GM18502 (cell line): ENCODE measurements around the gene NKX2-4.
"Not testable (repeated sequence)": the region's sequence is repeated elsewhere in the genome, so short reads cannot be mapped to it uniquely, and the experiment has no call there.

ENCODE experiments used
- ATAC-seq: cut with Tn5 transposase; IDR thresholded peaks from one replicate; pipeline ENCODE4 v1.9.1; 2021; ENCODE audit warnings: mild to moderate bottlenecking; ENCODE audit not compliant: unreplicated experiment, poor library complexity

Gene NKX2-4

DNA sequence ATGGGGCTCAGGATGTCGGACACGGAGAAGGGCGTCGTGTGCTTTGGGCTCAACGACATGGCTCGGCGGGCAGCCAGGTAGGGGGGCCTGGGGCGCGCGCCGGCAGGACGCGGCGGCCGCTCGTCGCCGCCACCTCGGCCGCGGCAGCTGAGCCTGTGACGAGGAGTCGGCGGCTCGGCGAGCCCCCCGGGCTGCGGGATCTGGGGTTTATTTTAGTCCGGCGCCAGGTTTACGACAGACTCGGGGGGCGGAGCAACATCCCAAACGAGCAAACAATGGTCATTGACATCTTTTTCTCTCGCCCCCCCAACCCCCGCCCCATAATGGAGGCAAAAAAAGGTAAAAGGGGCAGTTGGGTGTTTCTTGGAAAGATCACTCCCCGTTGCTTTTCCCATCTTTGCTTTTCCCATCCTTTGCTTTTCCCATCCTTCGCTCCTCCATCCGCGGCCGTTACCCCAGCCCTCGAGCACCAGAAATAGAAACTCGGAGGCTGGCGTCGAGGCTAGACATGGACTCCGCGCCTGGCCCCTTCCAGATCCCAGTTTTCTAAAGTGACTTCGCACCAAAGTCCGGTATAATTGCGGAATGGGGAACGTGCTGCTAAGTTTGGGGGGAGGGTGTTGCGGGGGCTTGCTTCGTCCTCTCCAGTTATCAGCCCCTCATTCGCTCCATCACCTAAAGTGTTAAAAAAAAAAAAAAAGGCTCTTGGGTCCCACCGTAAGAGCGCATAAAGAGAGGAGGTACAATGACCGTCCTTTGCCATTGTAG, at the start of gene NKX2-4:
Gene NKX2-4, minus strand, starts transcription at position 186 of the 768 bp plus-strand sequence. Its CDS starts 127 bp downstream, at position 59.
- no peak for ATAC-seq

DNA sequence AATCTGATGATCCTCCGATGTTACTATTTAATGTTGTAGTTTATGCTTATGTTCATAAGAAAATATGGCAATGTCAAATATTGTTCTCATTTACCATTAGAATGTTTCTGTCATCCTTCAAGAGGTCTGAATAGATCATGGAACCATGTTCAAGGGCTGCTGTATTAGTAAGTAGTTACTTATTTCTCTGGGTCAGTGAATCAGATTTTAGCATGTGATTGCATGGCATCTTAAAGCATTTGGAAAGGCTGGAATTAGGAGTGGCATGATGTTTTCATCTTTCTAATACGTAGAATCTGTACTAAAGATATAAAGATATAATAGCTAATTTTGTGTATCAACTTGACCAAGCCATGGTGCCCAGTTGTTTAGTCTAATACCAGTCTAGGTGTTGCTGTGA, 40.5 kb upstream of the NKX2-4 start:
- no peak for ATAC-seq

DNA sequence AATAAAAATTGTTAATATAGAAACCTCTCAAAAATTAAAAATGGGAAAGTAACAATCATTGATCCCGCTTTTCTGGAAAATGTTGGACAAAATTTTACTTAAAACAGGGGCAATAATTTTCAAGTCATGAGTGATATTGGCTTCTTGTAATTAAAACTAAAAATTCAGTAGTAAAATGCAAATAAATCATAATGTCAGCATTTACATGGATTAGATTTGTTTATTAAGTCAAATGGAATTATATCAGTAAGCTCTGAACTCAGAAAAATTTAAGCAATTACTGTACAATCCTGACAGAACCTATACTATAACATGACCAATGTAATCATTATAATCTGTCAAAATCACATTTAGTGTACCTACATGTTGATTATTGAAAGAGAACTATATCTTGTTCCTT, 39.9 kb upstream of the NKX2-4 start:
- no peak for ATAC-seq

DNA sequence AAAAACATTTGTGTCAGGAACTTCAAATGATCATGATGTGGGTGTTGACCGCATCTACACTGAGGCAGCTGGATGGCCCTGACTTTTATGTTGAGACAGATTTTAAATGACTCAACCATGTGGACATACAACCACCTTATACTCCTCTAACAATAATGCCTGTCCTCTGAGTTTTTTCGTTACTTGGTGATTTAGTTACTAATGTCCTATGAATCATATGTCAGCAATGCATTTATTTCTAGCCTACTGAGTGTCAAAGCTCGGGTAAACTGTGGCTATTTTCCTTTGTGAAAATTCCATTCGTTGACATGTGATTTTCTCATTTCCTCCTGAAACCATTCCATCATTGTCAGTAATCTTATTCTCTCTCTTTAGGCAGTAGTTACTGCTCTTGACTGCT, 38.9 kb upstream of the NKX2-4 start:
- ATAC-seq, result no peak

DNA sequence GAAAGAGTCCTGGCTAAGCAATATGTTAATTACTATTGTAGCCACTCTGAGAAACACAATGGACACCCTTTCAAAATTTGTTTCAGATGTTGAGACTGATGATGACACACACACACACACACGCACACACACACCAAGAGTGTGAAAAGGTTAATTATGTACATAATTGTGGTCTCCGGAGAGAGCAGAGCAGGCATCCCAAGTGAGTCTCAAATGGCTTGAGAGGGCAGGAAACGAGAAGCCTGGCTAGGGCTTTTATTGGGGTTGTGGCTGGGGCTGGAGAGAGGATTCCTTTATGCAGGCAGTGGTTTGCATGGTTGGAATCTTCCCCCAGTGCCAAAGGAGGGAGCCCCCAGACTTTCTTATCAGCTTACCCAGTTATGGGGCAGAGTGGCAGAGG, 38.2 kb upstream of the NKX2-4 start:
- no peak for ATAC-seq

DNA sequence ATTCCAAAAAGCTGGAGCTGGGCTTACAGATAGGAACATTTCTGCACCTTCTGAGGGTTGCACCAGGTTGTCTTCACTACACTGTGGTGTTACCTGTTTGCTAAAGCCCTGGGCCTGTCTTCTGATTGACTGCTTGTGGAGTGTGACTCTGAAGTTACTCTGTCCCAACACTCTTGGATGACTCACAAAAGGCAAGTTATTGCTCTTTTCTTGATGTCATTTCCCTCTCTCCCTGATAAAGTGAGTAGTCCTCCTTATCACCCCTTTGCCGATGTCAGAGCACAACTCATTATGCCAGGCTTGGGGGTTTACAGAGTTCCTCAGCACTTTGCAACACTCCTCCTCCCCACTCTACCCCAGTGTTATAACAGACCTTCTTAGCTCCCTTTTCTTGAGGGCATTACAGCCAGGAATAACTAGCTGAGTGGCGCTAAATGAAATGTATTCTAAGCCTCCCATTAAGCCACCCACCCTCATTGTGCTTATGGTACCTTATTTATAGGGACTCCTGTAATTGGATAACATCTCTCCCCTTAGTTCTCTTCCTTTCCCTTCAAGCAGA, 36.1 kb upstream of the NKX2-4 start:
- no peak for ATAC-seq

DNA sequence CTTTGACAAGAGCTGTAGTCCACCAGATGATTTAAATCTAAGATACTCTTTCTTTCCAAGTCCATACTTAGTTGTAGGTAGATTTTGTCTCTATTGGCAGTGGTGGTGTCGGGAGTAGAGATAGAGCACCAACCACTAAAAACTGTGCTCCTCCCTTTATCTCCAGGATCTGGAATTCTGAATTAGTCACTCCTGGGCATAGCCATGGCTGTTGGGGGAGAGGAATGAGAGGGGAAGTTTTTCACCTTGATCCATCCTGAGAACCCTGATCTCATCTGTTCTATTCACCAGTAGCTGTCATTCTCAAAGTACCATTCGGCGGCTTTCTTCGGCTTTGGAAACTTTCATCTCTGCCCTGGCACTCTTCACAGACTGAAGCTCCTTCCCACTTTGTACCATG, 35.6 kb upstream of the NKX2-4 start:
- ATAC-seq, result no peak

DNA sequence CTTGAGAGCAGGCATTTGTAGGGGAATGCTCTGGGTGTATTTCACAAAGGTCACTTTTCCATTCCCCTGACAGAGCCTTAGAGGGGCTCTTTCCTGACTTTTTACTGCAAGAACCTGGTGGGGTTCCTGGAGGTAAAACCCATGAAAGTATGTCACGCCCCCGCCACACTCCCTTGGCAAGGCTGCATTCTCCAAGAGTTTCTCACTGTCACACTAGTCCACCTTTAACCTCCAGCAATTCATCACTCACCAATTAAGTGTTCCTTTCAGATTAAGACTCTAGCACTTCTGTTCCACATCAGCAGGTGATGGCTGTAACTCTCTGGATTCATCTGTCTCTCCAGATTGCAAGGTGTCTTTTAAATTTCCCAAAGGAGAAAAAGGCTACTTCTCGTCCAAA, 32.7 kb upstream of the NKX2-4 start:
- ATAC-seq, result no peak

DNA sequence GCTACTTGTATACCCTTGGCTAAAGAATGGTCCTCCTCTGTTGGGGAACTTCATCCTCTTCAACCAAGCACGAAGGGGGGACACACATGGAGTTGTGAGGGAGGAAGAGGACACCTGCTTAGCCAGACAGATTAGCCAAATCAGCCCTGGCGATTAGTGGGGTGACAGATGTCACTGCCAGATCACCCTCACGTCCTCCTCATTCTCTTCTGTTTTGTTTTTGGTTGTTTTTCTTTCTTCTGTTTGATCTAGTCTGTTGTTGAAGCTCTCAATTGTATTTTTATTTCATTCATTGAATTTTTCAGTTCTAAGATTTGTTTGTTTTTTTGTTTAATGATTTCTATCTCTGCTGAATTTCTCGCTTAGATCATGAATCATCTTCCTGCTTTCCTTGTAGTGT, 27.5 kb upstream of the NKX2-4 start:
- no peak for ATAC-seq

DNA sequence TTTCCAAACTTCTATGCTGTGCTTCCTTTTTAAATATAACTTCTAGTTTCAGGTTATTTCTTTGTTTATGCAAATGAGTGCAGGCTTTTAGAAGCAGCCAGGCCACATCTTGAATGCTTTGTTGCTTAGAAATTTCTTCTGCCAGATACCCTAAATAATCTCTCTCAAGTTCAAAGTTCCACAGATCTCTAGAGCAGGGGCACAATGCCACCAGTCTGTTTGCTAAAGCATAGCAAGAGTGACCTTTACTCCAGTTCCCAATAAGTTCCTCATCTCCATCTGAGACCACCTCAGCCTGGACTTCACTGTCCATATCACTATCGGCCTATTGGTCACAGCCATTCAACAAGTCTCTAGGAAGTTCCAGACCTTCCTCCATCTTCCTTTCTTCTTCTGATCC, 26.4 kb upstream of the NKX2-4 start:
- not testable (repeated sequence) for ATAC-seq

DNA sequence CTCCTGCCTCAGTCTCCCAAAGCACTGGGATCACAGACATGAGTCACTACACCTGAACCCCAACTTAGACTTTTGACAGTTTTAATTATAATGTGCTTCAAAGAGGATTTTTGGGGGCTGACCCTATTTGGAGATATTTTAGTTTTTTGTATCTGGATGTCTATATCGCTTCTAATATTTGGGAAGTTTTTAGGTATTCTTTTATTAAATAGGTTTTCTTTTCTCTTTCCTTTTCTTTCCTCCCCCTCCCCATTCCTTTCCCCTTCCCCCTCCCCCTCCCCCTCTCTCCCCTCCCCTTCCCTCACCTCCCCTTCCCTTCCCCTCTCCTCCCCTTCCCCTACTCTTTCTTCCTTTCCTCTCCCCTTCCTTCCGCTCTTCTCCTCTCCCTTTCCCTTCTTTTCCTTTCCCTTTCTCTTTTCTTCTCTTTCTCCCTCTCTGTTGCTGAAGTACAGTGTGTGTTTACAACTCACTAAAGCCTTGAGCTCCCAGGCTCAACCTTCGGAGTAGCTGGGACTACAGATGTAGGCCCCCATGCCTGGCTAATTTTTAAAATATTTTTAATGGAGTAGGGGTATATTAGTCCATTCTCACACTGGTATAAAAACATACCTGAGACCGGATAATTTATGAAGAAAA, 24.4 kb upstream of the NKX2-4 start:
- no peak for ATAC-seq

DNA sequence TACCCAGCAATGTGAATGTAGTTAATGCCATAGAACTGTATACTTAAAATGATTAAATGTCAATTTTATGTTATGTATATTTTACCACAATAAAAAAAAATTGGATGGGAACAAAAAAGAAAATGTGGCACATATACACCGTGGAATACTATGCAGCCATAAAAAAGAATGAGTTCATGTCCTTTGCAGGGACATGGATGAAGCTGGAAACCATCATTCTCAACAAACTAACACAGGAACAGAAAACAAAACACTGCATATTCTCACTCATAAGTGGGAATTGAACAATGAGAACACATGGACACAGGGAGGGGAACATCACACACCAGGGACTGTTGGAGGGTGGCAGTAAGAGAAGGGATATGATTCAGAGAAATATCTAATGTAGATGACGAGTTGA, 21.8 kb upstream of the NKX2-4 start:
- not testable (repeated sequence) for ATAC-seq

DNA sequence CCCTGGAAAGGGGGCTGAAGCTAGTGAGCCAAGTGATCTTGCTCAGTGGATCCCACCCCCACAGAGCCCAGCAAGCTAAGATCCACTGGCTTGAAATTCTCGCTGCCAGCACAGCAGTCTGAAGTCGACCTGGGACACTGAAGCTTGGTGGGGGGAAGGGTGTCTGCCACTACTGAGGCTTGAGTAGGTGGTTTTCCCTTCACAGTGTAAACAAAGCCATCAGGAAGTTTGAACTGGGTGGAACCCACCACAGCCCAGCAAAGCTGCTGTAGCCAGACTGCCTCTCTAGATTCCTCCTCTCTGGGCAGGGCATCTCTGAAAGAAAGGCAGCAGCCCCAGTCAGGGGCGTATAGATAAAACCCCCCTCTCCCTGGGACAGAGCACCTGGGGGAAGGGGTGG, 16.7 kb upstream of the NKX2-4 start:
- ATAC-seq, result not testable (repeated sequence)

DNA sequence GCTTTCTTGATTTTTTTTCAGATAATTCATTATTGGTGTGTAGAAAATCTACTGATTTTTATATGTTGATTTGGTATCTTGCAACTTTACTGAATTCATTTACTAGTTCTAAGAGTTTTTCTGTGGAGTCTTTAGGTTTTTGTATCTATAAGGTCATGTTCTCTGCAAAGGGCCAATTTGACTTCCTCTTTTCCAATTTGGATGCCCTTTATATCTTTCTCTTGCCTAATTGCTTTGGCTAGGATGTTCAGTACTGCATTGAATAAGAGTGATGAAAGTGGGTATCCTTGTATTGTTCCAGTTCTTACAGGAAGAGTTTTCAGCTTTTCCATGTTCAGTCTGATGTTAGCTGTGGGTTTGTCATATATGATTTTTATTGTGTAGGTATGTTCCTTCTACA, 14.4 kb upstream of the NKX2-4 start:
- no peak for ATAC-seq

DNA sequence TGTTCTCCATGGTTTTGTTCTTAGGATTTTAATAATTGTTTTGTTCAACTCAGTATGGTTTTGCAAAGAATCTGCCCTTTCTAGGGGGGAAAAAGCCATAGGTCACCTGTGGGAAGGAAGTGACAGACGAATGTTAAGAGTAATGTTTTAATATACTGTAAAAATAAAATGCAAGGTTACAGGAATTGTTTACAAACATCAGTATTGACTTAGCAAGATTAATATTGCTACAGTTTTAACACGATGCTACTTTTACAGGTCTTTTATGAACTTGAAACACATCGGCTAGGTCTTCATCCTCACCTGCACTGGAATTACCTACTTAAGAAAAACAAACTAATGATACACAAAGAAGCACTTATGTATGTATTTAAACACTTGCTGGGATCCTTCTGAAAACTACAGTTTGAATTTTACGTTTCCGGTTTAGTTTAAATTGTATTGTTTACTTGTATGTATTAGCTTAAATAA, 1.7 kb upstream of the NKX2-4 start:
- no peak for ATAC-seq

DNA sequence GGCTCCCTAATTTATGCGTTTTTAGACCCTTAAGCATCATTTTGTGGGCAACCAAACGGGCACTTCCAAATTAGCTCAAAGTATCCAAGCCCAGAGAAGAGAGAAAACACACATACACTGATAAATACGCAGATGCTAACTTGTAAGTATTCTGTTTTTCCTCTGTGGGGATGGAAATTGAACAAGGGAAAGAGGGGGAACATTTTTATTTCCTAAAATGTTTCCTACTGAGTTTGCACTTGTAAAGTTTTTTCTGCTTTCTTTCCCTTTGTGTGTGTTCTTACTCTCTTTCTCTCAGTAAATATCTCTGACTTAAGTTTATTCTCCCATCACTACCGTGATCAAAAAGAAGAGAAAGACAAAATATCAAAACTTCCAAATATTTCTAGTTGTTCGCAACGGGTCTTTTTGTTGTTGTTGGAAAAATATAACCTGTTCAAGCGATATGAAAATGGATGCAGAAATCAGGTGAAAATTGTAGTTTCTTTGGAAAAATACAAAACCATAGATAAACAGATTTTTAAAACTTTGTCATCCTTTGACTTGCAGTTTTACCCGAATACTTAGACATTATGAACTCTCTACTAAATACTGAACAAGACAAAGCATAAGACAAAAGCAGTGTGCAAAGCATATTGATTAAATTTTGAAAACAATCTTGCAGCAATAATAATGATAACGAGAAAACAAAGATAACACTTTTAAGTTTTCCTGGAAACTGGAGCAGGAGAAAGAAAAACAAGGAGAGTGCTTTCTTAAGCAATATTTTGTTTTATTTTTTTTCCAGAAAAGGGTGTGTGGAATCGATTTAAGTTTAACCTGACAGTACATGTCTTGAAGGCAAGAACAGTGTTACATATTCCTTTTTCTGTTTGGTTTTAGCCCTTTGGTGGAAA, 1.0 kb upstream of the NKX2-4 start:
- ATAC-seq, result no peak

DNA sequence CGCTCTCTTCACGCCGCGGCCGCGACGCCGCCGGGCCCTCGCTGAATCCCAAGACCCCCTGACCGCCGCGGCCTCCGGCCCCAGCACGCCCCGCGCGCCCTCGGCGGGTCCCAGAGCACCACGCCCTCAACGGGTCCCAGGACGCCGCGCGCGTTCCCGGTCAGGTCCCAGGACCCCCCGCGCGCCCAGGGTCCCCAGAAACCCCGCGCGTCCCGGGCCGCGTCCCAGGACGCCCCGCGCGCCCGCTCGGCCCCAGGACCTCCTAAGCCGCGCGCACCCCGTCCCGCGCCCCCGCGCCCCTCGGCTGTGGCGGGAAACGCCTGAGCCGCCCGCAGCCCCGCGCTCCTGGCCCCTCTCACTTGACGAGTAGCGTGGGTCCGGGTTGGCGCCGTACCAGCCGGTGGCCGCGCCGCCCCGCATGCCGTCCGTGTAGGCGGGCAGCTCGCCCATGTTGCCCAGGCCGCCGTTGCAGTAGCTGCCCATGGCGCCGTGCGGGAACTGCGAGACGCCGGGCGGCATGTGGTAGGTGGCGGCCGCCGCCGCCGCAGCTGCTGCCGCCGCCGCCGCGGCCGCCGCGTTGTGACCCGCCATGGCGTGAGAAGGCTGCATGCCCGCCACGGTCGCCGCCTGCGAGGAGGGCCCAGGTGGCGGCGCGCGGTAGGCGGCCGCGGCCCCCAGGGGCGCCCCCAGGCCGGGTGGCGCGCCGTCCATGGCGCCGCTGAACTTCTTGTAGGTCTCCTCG, 556 bp downstream of the NKX2-4 start:
- no peak for ATAC-seq

DNA sequence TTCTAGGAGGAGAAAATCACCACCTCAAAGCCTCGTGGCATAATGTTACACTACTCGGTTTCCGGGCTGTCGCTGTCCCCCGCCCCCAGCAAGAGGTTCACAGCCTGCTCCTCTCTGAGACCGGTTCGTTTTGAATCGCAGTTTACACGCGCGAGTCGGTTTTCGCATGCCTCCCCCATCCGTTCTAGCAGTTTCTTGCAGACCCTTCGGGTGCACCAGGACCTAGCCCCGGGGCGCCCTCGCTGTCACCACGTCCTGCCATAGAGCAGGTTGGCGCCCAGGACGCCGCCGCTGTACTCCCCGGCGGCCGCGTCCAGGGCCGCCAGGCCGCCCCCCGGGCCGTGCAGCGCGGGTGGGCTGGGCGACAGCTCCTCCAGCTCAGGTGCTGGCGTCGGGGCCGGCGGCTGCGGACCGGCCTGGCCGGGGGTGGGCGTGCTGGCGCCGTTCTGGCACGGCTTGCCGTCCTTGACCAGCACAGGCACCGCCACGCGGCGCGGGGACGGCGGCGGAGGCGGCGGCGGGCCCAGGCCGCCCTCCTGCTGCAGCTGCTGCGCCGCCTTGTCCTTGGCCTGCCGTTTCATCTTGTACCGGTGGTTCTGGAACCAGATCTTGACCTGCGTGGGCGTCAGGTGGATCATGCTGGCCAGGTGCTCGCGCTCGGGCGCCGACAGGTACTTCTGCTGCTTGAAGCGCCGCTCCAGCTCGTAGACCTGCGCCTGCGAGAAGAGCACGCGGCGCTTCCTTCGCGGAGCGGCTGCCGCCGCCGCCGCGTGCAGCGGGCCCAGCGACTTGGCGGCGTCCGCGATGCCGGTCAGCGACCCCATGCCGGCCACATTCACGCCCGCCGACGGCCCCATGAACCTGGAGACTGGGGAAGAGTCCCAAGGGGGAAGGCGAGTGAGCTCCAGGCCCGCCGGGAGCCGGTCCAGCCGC, 1.4 kb downstream of the NKX2-4 start:
- ATAC-seq, result no peak
